Neural cell (in vitro differentiated cells): ENCODE results near the gene ACOD1. TPM values are rescaled to one million over a fixed set of nuclear protein-coding genes. Genes with fewer than 3 reads are reported as not detected.

Source experiments
- H2AFZ ChIP-seq: fragments of 200-600, 300-800 bp; sonication (generic), shearing (Covaris generic); 2 replicates; pipeline ENCODE4 v1.6.0; 2014; ENCODE audit warnings: low read depth, mild to moderate bottlenecking, antibody characterized with exemption, low read length, moderate library complexity
- H3F3A ChIP-seq: fragments of 200-600 bp; shearing (Covaris generic); 2 replicates; pipeline ENCODE4 v1.6.1; 2016; ENCODE audit warnings: mild to moderate bottlenecking, moderate library complexity, mixed read lengths, antibody characterized with exemption, low read length; ENCODE audit not compliant: insufficient read depth, poor library complexity, severe bottlenecking
- H3K27ac ChIP-seq: fragments of 200-600, 300-800 bp; sonication (generic), shearing (Covaris generic); 2 replicates; pipeline ENCODE4 v1.5.1; 2014; ENCODE audit warnings: mild to moderate bottlenecking, low read length, moderate library complexity
- H3K27me3 ChIP-seq: fragments of 300-800, 200-600 bp; sonication (generic), shearing (Covaris generic); 2 replicates; pipeline ENCODE4 v1.6.0; 2014; ENCODE audit warnings: mild to moderate bottlenecking, low read depth, low read length, moderate library complexity; ENCODE audit not compliant: insufficient read depth
- H3K36me3 ChIP-seq: fragments of 300-800, 200-600 bp; sonication (generic), shearing (Covaris generic); 2 replicates; pipeline ENCODE4 v1.5.1; 2014; ENCODE audit warnings: mild to moderate bottlenecking, antibody characterized with exemption, low read length, moderate library complexity; ENCODE audit not compliant: insufficient read depth
- H3K4me2 ChIP-seq: fragments of 300-800, 200-600 bp; sonication (generic), shearing (Covaris generic); 2 replicates; pipeline ENCODE4 v1.6.0; 2014; ENCODE audit warnings: mild to moderate bottlenecking, low read length
- H3K4me3 ChIP-seq: fragments of 300-800, 200-600 bp; sonication (generic), shearing (Covaris generic); 2 replicates; pipeline ENCODE4 v1.5.1; 2014; ENCODE audit warnings: mild to moderate bottlenecking, low read length, moderate library complexity
- H3K79me2 ChIP-seq: fragments of 200-600 bp; shearing (Covaris generic); replicated peaks from 2 replicates; pipeline ENCODE4 v1.6.0; 2014; ENCODE audit warnings: mild to moderate bottlenecking, low read length, moderate library complexity; ENCODE audit not compliant: insufficient read depth
- H3K9ac ChIP-seq: fragments of 300-800, 200-600 bp; sonication (generic), shearing (Covaris generic); 2 replicates; pipeline ENCODE4 v1.6.1; 2016; ENCODE audit warnings: mild to moderate bottlenecking, low read length, mixed read lengths
- H3K9me2 ChIP-seq: fragments of 200-600 bp; shearing (Covaris generic); 2 replicates; pipeline ENCODE4 v1.6.1; 2016; ENCODE audit warnings: mild to moderate bottlenecking, low read length, mixed read lengths; ENCODE audit not compliant: insufficient read depth
- H3K9me3 ChIP-seq: fragments of 200-600, 300-800 bp; sonication (generic), shearing (Covaris generic); 2 replicates; pipeline ENCODE4 v1.6.1; 2016; ENCODE audit warnings: mild to moderate bottlenecking, mixed run types, low read length, moderate library complexity, mixed read lengths
- H4K20me1 ChIP-seq: fragments of 200-600 bp; shearing (Covaris generic); 2 replicates; pipeline ENCODE4 v1.6.1; 2016; ENCODE audit warnings: mild to moderate bottlenecking, mixed run types; ENCODE audit not compliant: insufficient read depth
- EP300 ChIP-seq: fragments of 450-650 bp; conservative IDR thresholded peaks from 2 replicates; pipeline ENCODE4 v1.6.1; 2014; ENCODE audit warnings: antibody characterized with exemption, mild to moderate bottlenecking, moderate library complexity; ENCODE audit not compliant: poor library complexity, severe bottlenecking
- MXI1 ChIP-seq: fragments of 450-650 bp; conservative IDR thresholded peaks from 2 replicates; pipeline ENCODE4 v1.6.1; 2014; ENCODE audit warnings: antibody characterized with exemption, mild to moderate bottlenecking; ENCODE audit not compliant: poor library complexity, severe bottlenecking
- POLR2AphosphoS5 ChIP-seq: IDR thresholded peaks from 2 replicates; pipeline ENCODE4 v1.6.1; 2012
- RAD21 ChIP-seq: fragments of 450-650 bp; conservative IDR thresholded peaks from 2 replicates; pipeline ENCODE4 v1.6.1; 2014; ENCODE audit warnings: antibody characterized with exemption, mild to moderate bottlenecking, moderate library complexity
- SMC3 ChIP-seq: fragments of 450-650 bp; conservative IDR thresholded peaks from 2 replicates; pipeline ENCODE4 v1.6.1; 2014; ENCODE audit warnings: antibody characterized with exemption, mild to moderate bottlenecking, moderate library complexity; ENCODE audit not compliant: poor library complexity
- polyA plus RNA-seq: library from polyadenylated mRNA; depleted of rRNA; stranded (reverse); fragments of >200 nt; gene quantifications from 2 replicates; pipeline ENCODE4 v1.2.3, GENCODE V29; 2014
- TF ChIP-seq, protein P1 (sequence below): fragments of 450-650 bp; IDR thresholded peaks from 2 replicates; pipeline ENCODE4 v1.5.1; 2014; ENCODE audit warnings: antibody characterized with exemption, mild to moderate bottlenecking, moderate library complexity; ENCODE audit not compliant: poor library complexity, severe bottlenecking
- TF ChIP-seq, protein P2 (sequence below): IDR thresholded peaks from 2 replicates; pipeline ENCODE4 v1.6.1; 2012; ENCODE audit warnings: borderline replicate concordance

The ACOD1 gene
- polyA plus RNA-seq, 1 donor from 2014 or later: not detected

DNA sequence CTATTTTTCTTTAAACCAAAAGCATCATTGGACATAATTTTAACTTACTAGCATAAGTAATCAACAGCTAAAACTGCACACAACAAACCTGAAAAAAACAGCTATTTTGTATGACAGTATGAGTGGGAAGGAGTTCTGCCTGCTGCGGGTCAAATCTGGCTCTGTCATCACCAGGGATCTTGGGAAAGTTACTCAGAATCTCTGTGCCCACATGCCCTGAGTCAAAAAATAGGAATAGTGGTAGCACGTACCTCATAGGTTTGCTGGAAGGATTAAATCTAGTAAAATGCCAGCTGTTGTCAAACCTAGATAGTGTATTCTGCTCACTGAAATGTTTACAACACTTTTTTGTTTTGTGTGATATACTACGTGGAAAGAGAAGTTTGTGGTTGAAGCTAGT lies 44.7 kb downstream of the ACOD1 start:
- Histone ChIP-seq H3K9me3 (no peaks in the 10 kb centered on the region), H3F3A (no peaks in the 10 kb centered on the region), H3K36me3 (no peaks in the 10 kb centered on the region), H3K4me2 (peak overlapping the region; percentile 66), H3K27me3 (no peaks in the 10 kb centered on the region), H3K27ac (no peak overlapping the region), H3K9ac (peak overlapping the region; percentile 83), H3K4me3 (peak overlapping the region; percentile 94), H4K20me1 (no peaks in the 10 kb centered on the region), H2AFZ (no peak overlapping the region), H3K79me2 (no peaks in the 10 kb centered on the region), H3K9me2 (no peaks in the 10 kb centered on the region)
- TF ChIP-seq, protein P1, sequence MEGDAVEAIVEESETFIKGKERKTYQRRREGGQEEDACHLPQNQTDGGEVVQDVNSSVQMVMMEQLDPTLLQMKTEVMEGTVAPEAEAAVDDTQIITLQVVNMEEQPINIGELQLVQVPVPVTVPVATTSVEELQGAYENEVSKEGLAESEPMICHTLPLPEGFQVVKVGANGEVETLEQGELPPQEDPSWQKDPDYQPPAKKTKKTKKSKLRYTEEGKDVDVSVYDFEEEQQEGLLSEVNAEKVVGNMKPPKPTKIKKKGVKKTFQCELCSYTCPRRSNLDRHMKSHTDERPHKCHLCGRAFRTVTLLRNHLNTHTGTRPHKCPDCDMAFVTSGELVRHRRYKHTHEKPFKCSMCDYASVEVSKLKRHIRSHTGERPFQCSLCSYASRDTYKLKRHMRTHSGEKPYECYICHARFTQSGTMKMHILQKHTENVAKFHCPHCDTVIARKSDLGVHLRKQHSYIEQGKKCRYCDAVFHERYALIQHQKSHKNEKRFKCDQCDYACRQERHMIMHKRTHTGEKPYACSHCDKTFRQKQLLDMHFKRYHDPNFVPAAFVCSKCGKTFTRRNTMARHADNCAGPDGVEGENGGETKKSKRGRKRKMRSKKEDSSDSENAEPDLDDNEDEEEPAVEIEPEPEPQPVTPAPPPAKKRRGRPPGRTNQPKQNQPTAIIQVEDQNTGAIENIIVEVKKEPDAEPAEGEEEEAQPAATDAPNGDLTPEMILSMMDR: no peak
- TF ChIP-seq MXI1: no peak
- TF ChIP-seq EP300: no peak
- TF ChIP-seq SMC3: no peak
- TF ChIP-seq, protein P2, sequence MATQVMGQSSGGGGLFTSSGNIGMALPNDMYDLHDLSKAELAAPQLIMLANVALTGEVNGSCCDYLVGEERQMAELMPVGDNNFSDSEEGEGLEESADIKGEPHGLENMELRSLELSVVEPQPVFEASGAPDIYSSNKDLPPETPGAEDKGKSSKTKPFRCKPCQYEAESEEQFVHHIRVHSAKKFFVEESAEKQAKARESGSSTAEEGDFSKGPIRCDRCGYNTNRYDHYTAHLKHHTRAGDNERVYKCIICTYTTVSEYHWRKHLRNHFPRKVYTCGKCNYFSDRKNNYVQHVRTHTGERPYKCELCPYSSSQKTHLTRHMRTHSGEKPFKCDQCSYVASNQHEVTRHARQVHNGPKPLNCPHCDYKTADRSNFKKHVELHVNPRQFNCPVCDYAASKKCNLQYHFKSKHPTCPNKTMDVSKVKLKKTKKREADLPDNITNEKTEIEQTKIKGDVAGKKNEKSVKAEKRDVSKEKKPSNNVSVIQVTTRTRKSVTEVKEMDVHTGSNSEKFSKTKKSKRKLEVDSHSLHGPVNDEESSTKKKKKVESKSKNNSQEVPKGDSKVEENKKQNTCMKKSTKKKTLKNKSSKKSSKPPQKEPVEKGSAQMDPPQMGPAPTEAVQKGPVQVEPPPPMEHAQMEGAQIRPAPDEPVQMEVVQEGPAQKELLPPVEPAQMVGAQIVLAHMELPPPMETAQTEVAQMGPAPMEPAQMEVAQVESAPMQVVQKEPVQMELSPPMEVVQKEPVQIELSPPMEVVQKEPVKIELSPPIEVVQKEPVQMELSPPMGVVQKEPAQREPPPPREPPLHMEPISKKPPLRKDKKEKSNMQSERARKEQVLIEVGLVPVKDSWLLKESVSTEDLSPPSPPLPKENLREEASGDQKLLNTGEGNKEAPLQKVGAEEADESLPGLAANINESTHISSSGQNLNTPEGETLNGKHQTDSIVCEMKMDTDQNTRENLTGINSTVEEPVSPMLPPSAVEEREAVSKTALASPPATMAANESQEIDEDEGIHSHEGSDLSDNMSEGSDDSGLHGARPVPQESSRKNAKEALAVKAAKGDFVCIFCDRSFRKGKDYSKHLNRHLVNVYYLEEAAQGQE: no peak

DNA sequence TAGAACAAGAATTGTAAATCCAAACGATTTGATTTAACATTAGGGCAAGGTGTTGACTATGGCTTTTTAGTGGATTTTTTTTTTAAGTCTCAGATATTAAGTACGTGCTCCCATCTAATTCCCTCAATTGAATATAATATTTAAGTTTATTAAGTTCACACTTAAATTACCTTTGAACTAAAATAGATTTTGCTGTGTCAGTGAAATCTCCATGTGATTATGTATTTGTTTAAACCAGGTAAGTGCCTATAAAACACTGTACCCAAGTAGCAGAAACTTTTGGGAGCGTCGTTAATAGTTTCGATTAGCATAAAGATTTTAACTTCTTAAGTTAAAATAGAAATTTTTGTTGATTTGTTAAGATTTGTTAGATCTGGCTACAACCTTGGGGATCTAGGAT lies 45.2 kb downstream of the ACOD1 start:
- Histone ChIP-seq H2AFZ (no peak overlapping the region), H3F3A (no peaks in the 10 kb centered on the region), H3K27me3 (no peaks in the 10 kb centered on the region), H4K20me1 (no peaks in the 10 kb centered on the region), H3K4me2 (peak overlapping the region; percentile 66), H3K36me3 (no peaks in the 10 kb centered on the region), H3K9ac (no peak overlapping the region), H3K79me2 (no peaks in the 10 kb centered on the region), H3K4me3 (peak overlapping the region; percentile 94), H3K9me2 (no peaks in the 10 kb centered on the region), H3K9me3 (no peaks in the 10 kb centered on the region), H3K27ac (no peak overlapping the region)
- TF ChIP-seq POLR2AphosphoS5 (no peak), EP300 (no peak), RAD21 (no peak), MXI1 (no peak)
- TF ChIP-seq, protein P2: no peak
